Breast epithelium (tissue), 3 donors: ENCODE results near the gene FBP2.

Experiments used
- POLR2A ChIP-seq: fragments of 450-650 bp; IDR thresholded peaks from one replicate; pipeline ENCODE4 v1.6.1; 2016; ENCODE audit warnings: antibody characterized with exemption, mild to moderate bottlenecking, moderate library complexity
- POLR2AphosphoS5 ChIP-seq, 3 donors: sonication (generic); formaldehyde crosslinking; IDR thresholded peaks; one replicate each; pipeline ENCODE4 v1.6.1; 2017; ENCODE audit warnings: antibody characterized with exemption in 3 of 3
- TF ChIP-seq, protein P1 (sequence below), 3 donors: fragments of 450-650 bp; IDR thresholded peaks; one replicate each; pipeline ENCODE4 v1.5.1; 2016 to 2017; ENCODE audit warnings: antibody characterized with exemption in 3 of 3, mild to moderate bottlenecking in 3 of 3, moderate library complexity in 3 of 3

- TF ChIP-seq, protein P1, sequence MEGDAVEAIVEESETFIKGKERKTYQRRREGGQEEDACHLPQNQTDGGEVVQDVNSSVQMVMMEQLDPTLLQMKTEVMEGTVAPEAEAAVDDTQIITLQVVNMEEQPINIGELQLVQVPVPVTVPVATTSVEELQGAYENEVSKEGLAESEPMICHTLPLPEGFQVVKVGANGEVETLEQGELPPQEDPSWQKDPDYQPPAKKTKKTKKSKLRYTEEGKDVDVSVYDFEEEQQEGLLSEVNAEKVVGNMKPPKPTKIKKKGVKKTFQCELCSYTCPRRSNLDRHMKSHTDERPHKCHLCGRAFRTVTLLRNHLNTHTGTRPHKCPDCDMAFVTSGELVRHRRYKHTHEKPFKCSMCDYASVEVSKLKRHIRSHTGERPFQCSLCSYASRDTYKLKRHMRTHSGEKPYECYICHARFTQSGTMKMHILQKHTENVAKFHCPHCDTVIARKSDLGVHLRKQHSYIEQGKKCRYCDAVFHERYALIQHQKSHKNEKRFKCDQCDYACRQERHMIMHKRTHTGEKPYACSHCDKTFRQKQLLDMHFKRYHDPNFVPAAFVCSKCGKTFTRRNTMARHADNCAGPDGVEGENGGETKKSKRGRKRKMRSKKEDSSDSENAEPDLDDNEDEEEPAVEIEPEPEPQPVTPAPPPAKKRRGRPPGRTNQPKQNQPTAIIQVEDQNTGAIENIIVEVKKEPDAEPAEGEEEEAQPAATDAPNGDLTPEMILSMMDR (IDR thresholded peaks at IDR 0.05), result no peak
- TF ChIP-seq POLR2A (no peak), POLR2AphosphoS5 (IDR thresholded peaks at IDR 0.05) (no peak)
Measured at GRCh38 chr9:94591876-94592275, 1.7 kb downstream of the FBP2 start.
